Inflammatory macrophage treated with lipopolysaccharide for 1 hour (primary cell): ENCODE data around the gene FOLR1.
A peak's percentile ranks its signal among the peaks of the same experiment; 100 is the strongest.

ENCODE experiments used
- DNase-seq, 2 donors: peaks; one replicate each; pipeline ENCODE4 v3.0.0-alpha.2; 2020 to 2022

FOLR1 gene

GRCh38 chr11:72236774-72237111, 44.8 kb downstream of the FOLR1 start:
- DNase-seq, result no peak

DNA sequence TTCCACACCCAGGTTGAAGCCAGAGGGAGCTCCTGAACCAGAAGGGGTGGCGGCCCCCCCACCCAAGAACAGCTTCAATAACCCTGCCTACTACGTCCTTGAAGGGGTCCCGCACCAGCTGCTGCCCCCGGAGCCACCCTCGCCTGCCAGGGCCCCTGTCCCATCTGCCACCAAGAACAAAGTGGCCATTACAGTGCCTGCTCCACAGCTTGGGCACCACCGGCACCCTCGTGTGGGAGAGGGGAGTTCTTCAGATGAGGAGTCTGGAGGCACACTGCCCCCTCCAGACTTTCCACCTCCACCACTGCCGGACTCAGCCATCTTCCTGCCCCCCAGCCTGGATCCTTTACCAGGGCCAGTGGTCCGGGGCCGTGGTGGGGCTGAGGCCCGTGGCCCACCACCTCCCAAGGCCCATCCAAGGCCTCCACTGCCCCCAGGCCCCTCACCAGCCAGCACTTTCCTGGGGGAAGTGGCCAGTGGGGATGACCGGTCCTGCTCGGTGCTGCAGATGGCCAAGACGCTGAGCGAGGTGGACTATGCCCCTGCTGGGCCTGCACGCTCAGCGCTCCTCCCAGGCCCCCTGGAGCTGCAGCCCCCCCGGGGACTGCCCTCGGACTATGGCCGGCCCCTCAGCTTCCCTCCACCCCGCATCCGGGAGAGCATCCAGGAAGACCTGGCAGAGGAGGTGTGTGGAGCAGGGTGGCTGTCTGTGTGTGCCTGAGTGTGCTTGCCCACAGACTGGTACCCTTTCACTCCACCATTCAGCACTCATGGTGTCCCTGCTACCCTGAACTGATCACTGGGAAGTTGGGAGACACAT, 45.4 kb downstream of the FOLR1 start:
- DNase-seq, result no peak

- DNase-seq, result peak; percentile 45 to 59
Observed at GRCh38 chr11:72238040-72238450, 46.1 kb downstream of the FOLR1 start.

DNA sequence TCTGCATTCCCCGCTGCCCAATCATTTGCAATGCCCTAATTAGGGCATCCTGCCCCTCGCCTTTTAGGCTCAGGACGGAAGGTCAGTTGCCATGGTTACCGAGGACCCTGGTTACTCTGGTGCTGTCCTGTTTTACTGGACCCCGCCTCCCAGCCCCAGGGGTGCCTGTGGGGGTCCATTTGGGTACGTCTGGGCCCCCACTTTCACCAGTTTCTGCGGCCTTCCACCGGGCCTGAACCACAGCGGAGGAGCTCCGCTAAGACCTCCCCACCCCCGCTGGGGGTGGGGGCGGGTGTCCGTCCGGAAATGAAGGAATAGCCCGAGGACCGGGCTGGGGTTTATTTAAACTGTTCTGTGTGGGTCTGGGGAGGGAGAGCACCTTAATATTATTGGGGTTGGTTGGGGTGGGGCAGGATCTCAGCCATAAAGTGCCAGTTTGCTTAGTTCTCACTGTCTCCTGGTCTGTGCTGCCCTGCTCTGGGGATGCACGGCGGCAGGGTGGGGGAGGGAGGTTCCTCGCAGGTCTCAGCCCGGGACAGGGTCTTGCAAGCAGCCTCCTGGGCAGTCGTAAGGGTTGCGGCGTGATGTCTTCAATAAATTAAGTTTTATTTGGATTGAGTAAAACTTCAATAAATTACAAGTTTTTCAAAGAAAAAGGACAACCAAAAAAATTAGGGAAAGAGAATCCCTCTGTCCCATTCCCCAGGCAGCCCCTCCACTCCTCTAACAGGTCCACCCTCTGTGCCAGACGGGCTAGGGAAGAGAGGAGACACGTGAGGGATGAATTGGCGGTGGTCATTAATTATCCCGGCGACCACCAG, 46.8 kb downstream of the FOLR1 start:
- no peak for DNase-seq

DNA sequence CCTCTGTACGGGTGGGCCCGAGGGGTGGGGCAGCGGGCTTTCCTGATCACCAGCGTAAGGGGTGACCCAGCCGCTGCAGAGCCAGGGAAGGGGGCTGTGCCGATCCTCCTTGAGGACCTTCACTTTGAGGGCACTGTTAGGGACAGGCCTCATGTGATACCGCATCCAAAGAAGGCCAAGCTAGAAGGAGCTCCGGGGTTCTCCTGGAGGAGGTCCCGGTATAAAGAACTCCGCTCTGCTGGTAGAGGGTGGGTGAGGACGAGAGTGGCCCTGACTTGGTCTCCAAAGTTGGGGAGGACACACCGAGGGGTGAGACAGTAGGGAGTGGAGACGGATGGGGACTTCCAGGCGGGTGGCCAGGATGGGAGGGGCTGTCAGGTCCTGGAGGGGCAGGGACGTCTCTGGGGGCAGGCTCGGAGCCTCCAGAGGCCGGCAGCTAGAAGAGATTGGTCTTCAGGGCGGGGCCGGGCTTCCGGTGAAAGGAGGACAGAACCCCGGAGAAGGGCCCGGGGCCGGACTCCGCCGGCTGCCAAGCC, 47.4 kb downstream of the FOLR1 start:
- peak; percentile 26 to 28 for DNase-seq

GRCh38 chr11:72239849-72240460, 48.0 kb downstream of the FOLR1 start:
- peak; percentile 38 to 44 for DNase-seq

DNA sequence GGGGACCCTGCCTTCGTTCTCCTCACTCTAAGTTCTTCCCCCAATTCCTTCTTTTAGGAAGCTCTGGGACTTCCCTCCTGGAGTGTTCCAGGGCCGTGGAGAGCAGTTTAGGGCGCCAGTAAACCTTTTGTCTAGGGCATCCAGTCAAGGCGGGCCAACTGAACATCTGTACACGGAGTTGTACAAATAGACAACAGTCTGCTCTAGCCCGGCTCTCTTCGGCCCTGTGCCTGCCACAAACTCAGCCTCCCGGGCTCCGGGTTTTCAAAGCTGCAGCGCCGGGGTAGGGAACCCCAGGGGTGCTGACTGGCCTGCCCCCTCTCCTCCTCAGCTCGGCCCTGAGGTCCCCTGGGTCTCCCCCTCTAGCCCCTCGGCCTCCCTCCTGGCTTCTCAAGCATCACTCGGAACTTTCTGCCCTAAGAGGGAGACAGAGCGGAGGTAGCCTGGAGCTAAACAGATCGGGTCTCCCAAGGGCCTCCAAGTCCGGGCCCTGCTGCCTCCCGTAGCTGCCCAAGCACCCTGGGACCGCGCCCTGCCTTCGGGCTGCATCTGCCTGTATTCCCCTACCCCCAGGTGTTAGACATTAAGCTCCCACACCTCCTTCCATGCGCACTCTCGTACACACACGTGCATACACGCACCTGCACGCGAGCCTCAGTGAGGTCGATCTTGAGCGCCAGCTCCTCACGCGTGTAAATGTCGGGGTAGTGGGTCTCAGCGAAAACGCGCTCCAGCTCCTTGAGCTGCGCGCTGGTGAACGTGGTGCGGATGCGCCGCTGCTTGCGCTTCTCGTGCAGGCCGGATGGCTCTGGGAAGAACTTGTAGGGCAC, 48.7 kb downstream of the FOLR1 start:
- no peak for DNase-seq

DNA sequence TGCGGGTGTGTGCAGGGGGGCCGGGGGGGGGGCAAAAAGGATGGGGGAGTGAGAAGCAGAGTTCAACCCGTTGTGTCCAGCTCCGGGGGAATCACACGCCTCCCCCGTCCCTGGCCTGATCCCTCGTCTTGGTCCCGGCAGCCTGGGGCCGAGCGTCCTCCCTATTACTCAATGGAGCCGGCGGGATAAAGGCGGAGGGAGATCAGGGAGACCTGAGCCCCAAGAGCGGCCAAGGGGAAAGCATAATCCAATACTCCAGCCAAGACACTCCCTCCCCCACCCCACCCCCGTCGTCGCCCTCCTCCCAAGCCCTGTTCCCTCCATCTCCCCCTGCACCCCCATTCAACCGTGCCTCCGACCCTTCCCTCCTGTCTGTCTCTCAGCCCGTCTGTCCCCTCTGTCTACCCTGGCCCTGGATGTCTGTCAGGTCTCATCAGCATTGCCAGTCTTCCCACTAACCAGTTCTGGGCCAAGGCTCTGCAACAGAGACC, 49.4 kb downstream of the FOLR1 start:
- DNase-seq, result no peak

GRCh38 chr11:72242141-72242540, 50.2 kb downstream of the FOLR1 start:
- no peak for DNase-seq

GRCh38 chr11:72243173-72244059, 51.5 kb downstream of the FOLR1 start:
- no peak for DNase-seq

- DNase-seq, result no peak
Observed at GRCh38 chr11:72244060-72244360, 52.1 kb downstream of the FOLR1 start, which contains the start of gene PHOX2A. Gene PHOX2A, minus strand, starts transcription at chr11:72244176. Its CDS starts 172 bp downstream, at chr11:72244004.

DNA sequence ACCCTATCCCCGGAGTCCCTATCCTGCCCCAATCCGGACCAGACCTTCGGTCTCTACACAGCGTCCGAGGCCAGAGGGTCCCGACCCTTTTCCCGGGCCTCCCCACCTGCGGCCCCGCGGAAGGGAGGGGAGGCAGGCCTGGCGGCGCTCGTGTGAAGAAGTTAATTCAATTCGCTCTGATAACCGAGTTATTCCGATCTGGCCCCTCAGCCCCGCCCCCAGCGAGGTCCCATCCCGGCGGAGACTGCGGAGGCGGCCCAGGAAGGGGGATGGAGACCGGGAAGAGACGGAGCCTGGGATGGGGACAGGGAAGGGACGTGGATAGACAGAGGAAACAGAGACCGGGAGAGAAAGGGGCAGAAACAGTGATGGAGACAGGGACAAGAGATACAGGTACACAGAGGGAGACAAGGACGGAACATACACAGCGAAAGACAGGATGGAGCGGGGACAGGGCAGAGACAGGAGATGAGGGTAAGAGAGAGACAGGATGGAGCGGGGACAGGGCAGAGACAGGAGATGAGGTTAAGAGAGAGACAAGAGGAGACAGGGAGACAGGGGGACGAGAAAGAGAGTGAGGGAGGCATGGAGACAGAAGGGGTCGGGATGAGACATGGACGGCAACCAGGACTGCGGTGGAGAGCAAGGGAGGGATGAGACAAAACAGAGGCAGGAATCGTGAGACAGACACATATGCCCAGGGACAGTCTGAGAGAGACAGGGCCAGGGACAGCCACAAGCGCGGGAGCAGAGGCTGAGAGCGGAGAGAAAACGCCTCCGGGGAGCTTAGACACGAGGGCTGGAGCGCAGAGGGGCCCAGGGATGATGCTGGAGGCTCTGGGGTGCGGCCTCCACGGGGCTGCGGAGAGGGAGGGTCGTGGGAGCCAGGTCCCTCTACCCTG, 52.7 kb downstream of the FOLR1 start:
- DNase-seq, result no peak

GRCh38 chr11:72245263-72245816, 53.4 kb downstream of the FOLR1 start:
- no peak for DNase-seq
